H1 (cell line): ENCODE data around the gene H2BW1.
"Not testable (repeated sequence)": the region's sequence is repeated elsewhere in the genome, so short reads cannot be mapped to it uniquely, and the experiment has no call there.

Source experiments
- ATF3 ChIP-seq: IDR thresholded peaks from 2 replicates; pipeline ENCODE4 v1.6.1; 2011; ENCODE audit warnings: low read depth, mild to moderate bottlenecking, low read length; ENCODE audit not compliant: insufficient read depth
- CTCF ChIP-seq, 3 experiments: IDR thresholded peaks; 1 replicate in 2 of 3; 2 replicates in 1 of 3; pipeline versions ENCODE4 v1.5.1 to v1.6.1; 2011; ENCODE audit warnings: low read length in 3 of 3, mild to moderate bottlenecking in 3 of 3, inconsistent platforms in 2 of 3, low read depth in 1 of 3, moderate library complexity in 1 of 3; ENCODE audit not compliant: insufficient read depth in 1 of 3; ENCODE audit errors: control extremely low read depth in 1 of 3
- EP300 ChIP-seq, 2 experiments: IDR thresholded peaks; 1 replicate in 1 of 2; 2 replicates in 1 of 2; pipeline ENCODE4 v1.6.1; 2011 to 2012; ENCODE audit warnings: low read depth in 2 of 2, low read length in 2 of 2, mild to moderate bottlenecking in 2 of 2, borderline replicate concordance in 1 of 2, inconsistent platforms in 1 of 2, moderate library complexity in 1 of 2
- HDAC2 ChIP-seq, 2 experiments: fragments of 300-600 bp in 1 of 2; sonication (generic) in 1 of 2; IDR thresholded peaks; 2 replicates each; pipeline ENCODE4 v1.6.1; 2011 to 2012; ENCODE audit warnings: low read depth in 2 of 2, low read length in 2 of 2, mild to moderate bottlenecking in 2 of 2, moderate library complexity in 2 of 2, borderline replicate concordance in 1 of 2, inconsistent platforms in 1 of 2
- NRF1 ChIP-seq: IDR thresholded peaks from 2 replicates; pipeline ENCODE4 v1.6.1; 2011; ENCODE audit warnings: mild to moderate bottlenecking, low read depth, low read length, improper control_type of control experiment
- POLR2A ChIP-seq, 2 experiments: IDR thresholded peaks; 1 replicate in 1 of 2; 2 replicates in 1 of 2; pipeline ENCODE4 v1.6.1; 2011; ENCODE audit warnings: low read depth in 2 of 2, low read length in 2 of 2, mild to moderate bottlenecking in 2 of 2; ENCODE audit errors: control extremely low read depth in 1 of 2
- POLR2AphosphoS5 ChIP-seq: IDR thresholded peaks from 2 replicates; pipeline ENCODE4 v1.6.1; 2011; ENCODE audit warnings: low read depth, low read length
- TAF1 ChIP-seq: IDR thresholded peaks from 2 replicates; pipeline ENCODE4 v1.6.1; 2011; ENCODE audit warnings: mild to moderate bottlenecking, low read depth, low read length

GRCh38 chrX:104062636-104063035 is 49.1 kb upstream of the H2BW1 start:
- TF ChIP-seq TAF1; NRF1; CTCF (IDR thresholded peaks at IDR 0.05; ENCODE audit: control extremely low read depth in 1 of 3, insufficient read depth in 1 of 3, low read depth in 1 of 3, low read length in 3 of 3); POLR2AphosphoS5; POLR2A (IDR thresholded peaks at IDR 0.05; ENCODE audit: control extremely low read depth in 1 of 2, low read depth in 2 of 2, low read length in 2 of 2); HDAC2 (IDR thresholded peaks at IDR 0.05; ENCODE audit: borderline replicate concordance in 1 of 2, low read depth in 2 of 2, low read length in 2 of 2); EP300 (IDR thresholded peaks at IDR 0.05; ENCODE audit: borderline replicate concordance in 1 of 2, low read depth in 2 of 2, low read length in 2 of 2); ATF3: not testable (repeated sequence)
